ENCODE data around the gene SEMA5B.

DNA sequence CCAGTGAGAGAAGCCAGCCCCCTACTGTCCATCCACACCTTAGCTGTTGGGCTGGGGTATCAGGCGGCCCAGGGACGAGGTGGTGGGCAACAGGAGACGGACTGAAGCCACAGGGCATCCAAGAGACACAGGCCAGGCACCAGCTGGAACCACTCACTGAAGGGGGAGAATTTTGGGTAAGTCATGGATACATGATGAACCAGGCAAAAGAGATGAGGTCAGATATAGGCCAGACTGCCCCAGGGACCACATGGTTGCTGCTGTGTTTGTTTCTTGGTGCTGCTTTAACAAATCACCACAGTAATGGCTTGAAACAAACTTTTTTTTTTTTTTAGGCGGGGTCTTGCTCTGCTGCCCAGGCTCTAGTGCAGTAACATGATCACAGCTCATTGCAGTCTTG is 66.4 kb downstream of the SEMA5B start:
- no peak for TF ChIP-seq SMC3 (IDR thresholded peaks at IDR 0.05; ENCODE audit: low read depth, low read length)
- TF ChIP-seq POLR2A (IDR thresholded peaks at IDR 0.05; ENCODE audit: low read depth, low read length): no peak
- TF ChIP-seq, protein P1, sequence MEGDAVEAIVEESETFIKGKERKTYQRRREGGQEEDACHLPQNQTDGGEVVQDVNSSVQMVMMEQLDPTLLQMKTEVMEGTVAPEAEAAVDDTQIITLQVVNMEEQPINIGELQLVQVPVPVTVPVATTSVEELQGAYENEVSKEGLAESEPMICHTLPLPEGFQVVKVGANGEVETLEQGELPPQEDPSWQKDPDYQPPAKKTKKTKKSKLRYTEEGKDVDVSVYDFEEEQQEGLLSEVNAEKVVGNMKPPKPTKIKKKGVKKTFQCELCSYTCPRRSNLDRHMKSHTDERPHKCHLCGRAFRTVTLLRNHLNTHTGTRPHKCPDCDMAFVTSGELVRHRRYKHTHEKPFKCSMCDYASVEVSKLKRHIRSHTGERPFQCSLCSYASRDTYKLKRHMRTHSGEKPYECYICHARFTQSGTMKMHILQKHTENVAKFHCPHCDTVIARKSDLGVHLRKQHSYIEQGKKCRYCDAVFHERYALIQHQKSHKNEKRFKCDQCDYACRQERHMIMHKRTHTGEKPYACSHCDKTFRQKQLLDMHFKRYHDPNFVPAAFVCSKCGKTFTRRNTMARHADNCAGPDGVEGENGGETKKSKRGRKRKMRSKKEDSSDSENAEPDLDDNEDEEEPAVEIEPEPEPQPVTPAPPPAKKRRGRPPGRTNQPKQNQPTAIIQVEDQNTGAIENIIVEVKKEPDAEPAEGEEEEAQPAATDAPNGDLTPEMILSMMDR (conservative IDR thresholded peaks at IDR 0.05; ENCODE audit: low read depth, low read length): no peak
- no peak for TF ChIP-seq RFX5 (IDR thresholded peaks at IDR 0.05; ENCODE audit: low read depth, low read length)
- no peak for TF ChIP-seq BHLHE40 (IDR thresholded peaks at IDR 0.05; ENCODE audit: low read depth, low read length)
- no peak for TF ChIP-seq RCOR1 (IDR thresholded peaks at IDR 0.05; ENCODE audit: insufficient replicate concordance, low read length)
- no peak for TF ChIP-seq RAD21 (IDR thresholded peaks at IDR 0.05; ENCODE audit: low read length)
- TF ChIP-seq MAZ (IDR thresholded peaks at IDR 0.05; ENCODE audit: borderline replicate concordance, low read depth, low read length): no peak
- TF ChIP-seq MAFK (IDR thresholded peaks at IDR 0.05; ENCODE audit: low read depth, low read length): no peak
- no peak for TF ChIP-seq MXI1 (IDR thresholded peaks at IDR 0.05; ENCODE audit: borderline replicate concordance, low read depth, low read length)
- TF ChIP-seq, protein P2, sequence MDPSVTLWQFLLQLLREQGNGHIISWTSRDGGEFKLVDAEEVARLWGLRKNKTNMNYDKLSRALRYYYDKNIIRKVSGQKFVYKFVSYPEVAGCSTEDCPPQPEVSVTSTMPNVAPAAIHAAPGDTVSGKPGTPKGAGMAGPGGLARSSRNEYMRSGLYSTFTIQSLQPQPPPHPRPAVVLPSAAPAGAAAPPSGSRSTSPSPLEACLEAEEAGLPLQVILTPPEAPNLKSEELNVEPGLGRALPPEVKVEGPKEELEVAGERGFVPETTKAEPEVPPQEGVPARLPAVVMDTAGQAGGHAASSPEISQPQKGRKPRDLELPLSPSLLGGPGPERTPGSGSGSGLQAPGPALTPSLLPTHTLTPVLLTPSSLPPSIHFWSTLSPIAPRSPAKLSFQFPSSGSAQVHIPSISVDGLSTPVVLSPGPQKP (IDR thresholded peaks at IDR 0.05; ENCODE audit: borderline replicate concordance, low read depth, low read length): no peak
- TF ChIP-seq FOS (IDR thresholded peaks at IDR 0.05; ENCODE audit: low read depth, low read length): no peak

All from IMR-90 (cell line).